ENCODE measurements around the gene TLE7. TPM values are rescaled to one million over a fixed set of nuclear protein-coding genes. Genes with fewer than 3 reads are reported as not detected.
A peak's percentile ranks its signal among the peaks of the same experiment; 100 is the strongest.

Gene TLE7
- polyA plus RNA-seq, 2 of the 4 experiments (the other 2 are of a cell fraction): not detected

DNA sequence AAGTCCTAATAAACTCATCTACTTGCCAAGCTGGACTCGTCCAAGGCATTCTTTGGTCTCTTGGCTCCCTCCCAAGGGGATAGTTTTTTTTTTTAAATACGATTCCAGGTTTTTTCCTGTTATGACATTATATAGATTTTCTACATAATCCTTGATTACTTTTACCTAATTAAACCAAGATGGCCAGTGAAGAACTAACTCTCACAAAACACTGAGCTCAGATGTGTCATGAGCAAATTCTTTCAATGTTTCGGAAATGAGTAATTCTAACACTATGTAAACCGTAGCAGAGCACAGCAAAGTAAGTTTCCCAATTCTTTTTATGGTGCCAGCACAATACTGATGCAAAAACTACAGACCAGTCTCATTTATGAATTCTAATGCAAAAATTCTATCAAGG lies 18.4 kb upstream of the TLE7 start:
- no peak for FAIRE-seq
- 0 out of 3 replicates have a peak, but pooled peaks cover 7% of the 10 kb centered on the region for H3K4me1 ChIP-seq
- H3K9me3 ChIP-seq: peaks cover 16% of the 10 kb centered on the region; the same call in 1 of the 3 replicates
- no peak for ATAC-seq
- H3K4me2 ChIP-seq: peak overlapping the region; percentile 87; the same call in 1 of the 3 replicates
- ChIA-PET CTCF (interaction anchor here (1.8 to 6.2 kb wide), 2 partner anchors 47 to 151 kb away, joined by 4 to 24 read pairs; no protein-coding TSS in a partner anchor), POLR2A (interaction anchor here (0.6 kb wide), 1 partner anchor 216 kb away, joined by 3 read pairs; no protein-coding TSS in a partner anchor)
- H3K4me3 ChIP-seq: no peak overlapping the region
- 78% methylated on average over 4 of the region's 4 CpGs for WGBS (ENCODE audit: missing lambda C conversion rate)
- H3K27ac ChIP-seq: no peak overlapping the region
- no peak for TF ChIP-seq MAFK (IDR thresholded peaks at IDR 0.05; ENCODE audit: partially characterized antibody)
- no peak for TF ChIP-seq HEYL (CRISPR knock-in tag; IDR thresholded peaks at IDR 0.05)
- TF ChIP-seq JUN (IDR thresholded peaks at IDR 0.05): no peak
- TF ChIP-seq, protein P1, sequence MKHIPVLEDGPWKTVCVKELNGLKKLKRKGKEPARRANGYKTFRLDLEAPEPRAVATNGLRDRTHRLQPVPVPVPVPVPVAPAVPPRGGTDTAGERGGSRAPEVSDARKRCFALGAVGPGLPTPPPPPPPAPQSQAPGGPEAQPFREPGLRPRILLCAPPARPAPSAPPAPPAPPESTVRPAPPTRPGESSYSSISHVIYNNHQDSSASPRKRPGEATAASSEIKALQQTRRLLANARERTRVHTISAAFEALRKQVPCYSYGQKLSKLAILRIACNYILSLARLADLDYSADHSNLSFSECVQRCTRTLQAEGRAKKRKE (CRISPR knock-in tag; IDR thresholded peaks at IDR 0.05; ENCODE audit: low read depth): no peak
- no peak for TF ChIP-seq CBX8 (IDR thresholded peaks at IDR 0.05)
- no peak for TF ChIP-seq RARB (CRISPR knock-in tag; IDR thresholded peaks at IDR 0.05)
- no peak for TF ChIP-seq RAD21 (conservative IDR thresholded peaks at IDR 0.05 in 1 of 2, IDR thresholded peaks at IDR 0.05 in 1 of 2)
- TF ChIP-seq, protein P2, sequence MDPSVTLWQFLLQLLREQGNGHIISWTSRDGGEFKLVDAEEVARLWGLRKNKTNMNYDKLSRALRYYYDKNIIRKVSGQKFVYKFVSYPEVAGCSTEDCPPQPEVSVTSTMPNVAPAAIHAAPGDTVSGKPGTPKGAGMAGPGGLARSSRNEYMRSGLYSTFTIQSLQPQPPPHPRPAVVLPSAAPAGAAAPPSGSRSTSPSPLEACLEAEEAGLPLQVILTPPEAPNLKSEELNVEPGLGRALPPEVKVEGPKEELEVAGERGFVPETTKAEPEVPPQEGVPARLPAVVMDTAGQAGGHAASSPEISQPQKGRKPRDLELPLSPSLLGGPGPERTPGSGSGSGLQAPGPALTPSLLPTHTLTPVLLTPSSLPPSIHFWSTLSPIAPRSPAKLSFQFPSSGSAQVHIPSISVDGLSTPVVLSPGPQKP (IDR thresholded peaks at IDR 0.05; ENCODE audit: low read depth, low read length): no peak
- TF ChIP-seq CBX2 (IDR thresholded peaks at IDR 0.05; ENCODE audit: borderline replicate concordance, low read depth): no peak
- no peak for TF ChIP-seq EP300 (IDR thresholded peaks at IDR 0.05)
- TF ChIP-seq EHMT2 (IDR thresholded peaks at IDR 0.05; ENCODE audit: low read depth): no peak
- TF ChIP-seq, protein P3, sequence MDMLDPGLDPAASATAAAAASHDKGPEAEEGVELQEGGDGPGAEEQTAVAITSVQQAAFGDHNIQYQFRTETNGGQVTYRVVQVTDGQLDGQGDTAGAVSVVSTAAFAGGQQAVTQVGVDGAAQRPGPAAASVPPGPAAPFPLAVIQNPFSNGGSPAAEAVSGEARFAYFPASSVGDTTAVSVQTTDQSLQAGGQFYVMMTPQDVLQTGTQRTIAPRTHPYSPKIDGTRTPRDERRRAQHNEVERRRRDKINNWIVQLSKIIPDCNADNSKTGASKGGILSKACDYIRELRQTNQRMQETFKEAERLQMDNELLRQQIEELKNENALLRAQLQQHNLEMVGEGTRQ (IDR thresholded peaks at IDR 0.05): no peak
- TF ChIP-seq ZC3H11A (IDR thresholded peaks at IDR 0.05): no peak
- TF ChIP-seq, protein P4, sequence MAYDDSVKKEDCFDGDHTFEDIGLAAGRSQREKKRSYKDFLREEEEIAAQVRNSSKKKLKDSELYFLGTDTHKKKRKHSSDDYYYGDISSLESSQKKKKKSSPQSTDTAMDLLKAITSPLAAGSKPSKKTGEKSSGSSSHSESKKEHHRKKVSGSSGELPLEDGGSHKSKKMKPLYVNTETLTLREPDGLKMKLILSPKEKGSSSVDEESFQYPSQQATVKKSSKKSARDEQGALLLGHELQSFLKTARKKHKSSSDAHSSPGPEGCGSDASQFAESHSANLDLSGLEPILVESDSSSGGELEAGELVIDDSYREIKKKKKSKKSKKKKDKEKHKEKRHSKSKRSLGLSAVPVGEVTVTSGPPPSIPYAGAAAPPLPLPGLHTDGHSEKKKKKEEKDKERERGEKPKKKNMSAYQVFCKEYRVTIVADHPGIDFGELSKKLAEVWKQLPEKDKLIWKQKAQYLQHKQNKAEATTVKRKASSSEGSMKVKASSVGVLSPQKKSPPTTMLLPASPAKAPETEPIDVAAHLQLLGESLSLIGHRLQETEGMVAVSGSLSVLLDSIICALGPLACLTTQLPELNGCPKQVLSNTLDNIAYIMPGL (CRISPR knock-in tag; IDR thresholded peaks at IDR 0.05; ENCODE audit: borderline replicate concordance): no peak
- DNase-seq (ENCODE audit: low read depth in 1 of 2, low spot score in 1 of 2): no peak

DNA sequence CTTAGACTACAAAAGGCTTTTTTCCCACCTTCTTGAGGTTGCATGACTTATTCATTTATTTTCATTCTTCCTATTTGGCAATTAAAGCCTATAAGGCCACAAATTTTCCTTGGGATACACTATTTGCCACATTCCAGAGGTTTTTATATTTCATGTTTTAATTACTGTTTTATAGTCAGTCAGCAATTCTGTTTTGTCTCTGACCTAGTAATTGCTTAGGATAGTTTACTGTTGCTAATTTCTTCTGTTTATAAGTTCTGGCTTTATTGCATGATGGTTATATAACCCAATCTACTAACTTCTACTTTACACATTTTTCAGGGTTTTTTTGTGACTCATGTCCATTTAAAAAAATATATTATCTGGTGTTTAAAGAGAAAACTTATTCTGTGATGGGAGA lies 17.7 kb upstream of the TLE7 start:
- no peak overlapping the region for H3K27ac ChIP-seq
- POLR2A ChIA-PET: no interaction called here
- H3K9me3 ChIP-seq: peaks cover 16% of the 10 kb centered on the region; the same call in 1 of the 3 replicates
- ATAC-seq (no peak), DNase-seq (ENCODE audit: low read depth in 1 of 2, low spot score in 1 of 2) (no peak), FAIRE-seq (no peak)
- H3K4me1 ChIP-seq: 0 out of 3 replicates have a peak, but pooled peaks cover 7% of the 10 kb centered on the region
- H3K4me2 ChIP-seq: no peak overlapping the region
- CTCF ChIA-PET: interaction anchor here (1.8 to 6.2 kb wide), 2 partner anchors 47 to 152 kb away, joined by 4 to 24 read pairs; no protein-coding TSS in a partner anchor
- H3K4me3 ChIP-seq: no peak overlapping the region
- TF ChIP-seq ZNF302 (CRISPR knock-in tag; IDR thresholded peaks at IDR 0.05): no peak
- TF ChIP-seq KDM1A (IDR thresholded peaks at IDR 0.05; ENCODE audit: low read depth): no peak
- no peak for TF ChIP-seq EHF (CRISPR knock-in tag; IDR thresholded peaks at IDR 0.05)
- no peak for TF ChIP-seq MYC (IDR thresholded peaks at IDR 0.05; ENCODE audit: borderline replicate concordance, low read length)
- TF ChIP-seq, protein P5, sequence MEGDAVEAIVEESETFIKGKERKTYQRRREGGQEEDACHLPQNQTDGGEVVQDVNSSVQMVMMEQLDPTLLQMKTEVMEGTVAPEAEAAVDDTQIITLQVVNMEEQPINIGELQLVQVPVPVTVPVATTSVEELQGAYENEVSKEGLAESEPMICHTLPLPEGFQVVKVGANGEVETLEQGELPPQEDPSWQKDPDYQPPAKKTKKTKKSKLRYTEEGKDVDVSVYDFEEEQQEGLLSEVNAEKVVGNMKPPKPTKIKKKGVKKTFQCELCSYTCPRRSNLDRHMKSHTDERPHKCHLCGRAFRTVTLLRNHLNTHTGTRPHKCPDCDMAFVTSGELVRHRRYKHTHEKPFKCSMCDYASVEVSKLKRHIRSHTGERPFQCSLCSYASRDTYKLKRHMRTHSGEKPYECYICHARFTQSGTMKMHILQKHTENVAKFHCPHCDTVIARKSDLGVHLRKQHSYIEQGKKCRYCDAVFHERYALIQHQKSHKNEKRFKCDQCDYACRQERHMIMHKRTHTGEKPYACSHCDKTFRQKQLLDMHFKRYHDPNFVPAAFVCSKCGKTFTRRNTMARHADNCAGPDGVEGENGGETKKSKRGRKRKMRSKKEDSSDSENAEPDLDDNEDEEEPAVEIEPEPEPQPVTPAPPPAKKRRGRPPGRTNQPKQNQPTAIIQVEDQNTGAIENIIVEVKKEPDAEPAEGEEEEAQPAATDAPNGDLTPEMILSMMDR (IDR thresholded peaks at IDR 0.05): no peak
- TF ChIP-seq TP53 (CRISPR knock-in tag; IDR thresholded peaks at IDR 0.05): no peak
- no peak for TF ChIP-seq POLR2A (IDR thresholded peaks at IDR 0.05; ENCODE audit: low read length)
- TF ChIP-seq, protein P6, sequence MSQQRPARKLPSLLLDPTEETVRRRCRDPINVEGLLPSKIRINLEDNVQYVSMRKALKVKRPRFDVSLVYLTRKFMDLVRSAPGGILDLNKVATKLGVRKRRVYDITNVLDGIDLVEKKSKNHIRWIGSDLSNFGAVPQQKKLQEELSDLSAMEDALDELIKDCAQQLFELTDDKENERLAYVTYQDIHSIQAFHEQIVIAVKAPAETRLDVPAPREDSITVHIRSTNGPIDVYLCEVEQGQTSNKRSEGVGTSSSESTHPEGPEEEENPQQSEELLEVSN (IDR thresholded peaks at IDR 0.05; ENCODE audit: borderline replicate concordance, low read depth): no peak
- TF ChIP-seq, protein P7, sequence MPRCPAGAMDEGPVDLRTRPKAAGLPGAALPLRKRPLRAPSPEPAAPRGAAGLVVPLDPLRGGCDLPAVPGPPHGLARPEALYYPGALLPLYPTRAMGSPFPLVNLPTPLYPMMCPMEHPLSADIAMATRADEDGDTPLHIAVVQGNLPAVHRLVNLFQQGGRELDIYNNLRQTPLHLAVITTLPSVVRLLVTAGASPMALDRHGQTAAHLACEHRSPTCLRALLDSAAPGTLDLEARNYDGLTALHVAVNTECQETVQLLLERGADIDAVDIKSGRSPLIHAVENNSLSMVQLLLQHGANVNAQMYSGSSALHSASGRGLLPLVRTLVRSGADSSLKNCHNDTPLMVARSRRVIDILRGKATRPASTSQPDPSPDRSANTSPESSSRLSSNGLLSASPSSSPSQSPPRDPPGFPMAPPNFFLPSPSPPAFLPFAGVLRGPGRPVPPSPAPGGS (IDR thresholded peaks at IDR 0.05): no peak
- TF ChIP-seq POLR2AphosphoS2 (conservative IDR thresholded peaks at IDR 0.05; ENCODE audit: low read length): no peak
- TF ChIP-seq, protein P8, sequence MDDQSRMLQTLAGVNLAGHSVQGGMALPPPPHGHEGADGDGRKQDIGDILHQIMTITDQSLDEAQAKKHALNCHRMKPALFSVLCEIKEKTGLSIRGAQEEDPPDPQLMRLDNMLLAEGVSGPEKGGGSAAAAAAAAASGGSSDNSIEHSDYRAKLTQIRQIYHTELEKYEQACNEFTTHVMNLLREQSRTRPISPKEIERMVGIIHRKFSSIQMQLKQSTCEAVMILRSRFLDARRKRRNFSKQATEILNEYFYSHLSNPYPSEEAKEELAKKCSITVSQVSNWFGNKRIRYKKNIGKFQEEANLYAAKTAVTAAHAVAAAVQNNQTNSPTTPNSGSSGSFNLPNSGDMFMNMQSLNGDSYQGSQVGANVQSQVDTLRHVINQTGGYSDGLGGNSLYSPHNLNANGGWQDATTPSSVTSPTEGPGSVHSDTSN (IDR thresholded peaks at IDR 0.05): no peak
- TF ChIP-seq, protein P1 (CRISPR knock-in tag; IDR thresholded peaks at IDR 0.05; ENCODE audit: low read depth): no peak

Measured in A549 (cell line).